ENCODE measurements around the gene FAHD2A.

Gene FAHD2A

DNA sequence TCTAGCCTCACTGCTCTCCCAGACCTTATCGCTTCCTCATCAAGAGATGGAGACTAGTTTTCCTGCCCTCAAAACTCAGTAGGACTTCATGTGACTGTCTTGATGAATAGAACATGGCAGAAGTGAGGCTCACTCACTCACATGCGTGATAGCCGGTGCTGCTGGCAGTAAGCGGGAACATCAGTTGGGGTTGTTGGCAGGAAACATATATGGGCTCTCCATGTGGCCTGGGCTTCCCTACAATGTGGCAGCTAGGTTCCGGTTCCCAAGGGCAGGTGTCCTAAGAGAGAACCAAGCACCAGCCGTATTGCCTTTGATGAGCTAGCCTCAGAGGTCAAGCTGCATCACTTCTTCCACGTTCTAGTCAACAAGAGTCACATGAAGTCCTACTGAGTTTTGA lies 15.2 kb upstream of the FAHD2A start:
- Histone ChIP-seq H3K4me3 (ENCODE audit: insufficient read depth, low read length, poor library complexity, severe bottlenecking) (no peak overlapping the region), H3K9ac (ENCODE audit: low read length) (no peak overlapping the region), H3K36me3 (ENCODE audit: low read length) (no peaks in the 10 kb centered on the region), H3K9me2 (replicated peaks; ENCODE audit: insufficient read depth, low read length) (no peaks in the 10 kb centered on the region), H3K4me2 (ENCODE audit: low read depth, low read length, poor library complexity, severe bottlenecking) (no peak overlapping the region), H3K79me2 (ENCODE audit: insufficient read depth, low read length) (no peaks in the 10 kb centered on the region), H3K27ac (ENCODE audit: low read depth, low read length) (no peak overlapping the region), H4K20me1 (ENCODE audit: low read depth, low read length) (no peaks in the 10 kb centered on the region), H3K9me3 (ENCODE audit: insufficient read depth, low read length) (no peaks in the 10 kb centered on the region), H3K27me3 (ENCODE audit: low read length) (no peaks in the 10 kb centered on the region), H2AFZ (ENCODE audit: low read depth, low read length, severe bottlenecking) (no peak overlapping the region), H3F3A (ENCODE audit: insufficient read depth) (no peaks in the 10 kb centered on the region)
- no peak for TF ChIP-seq EZH2phosphoT487 (conservative IDR thresholded peaks at IDR 0.05; ENCODE audit: low read length)
- TF ChIP-seq, protein P1, sequence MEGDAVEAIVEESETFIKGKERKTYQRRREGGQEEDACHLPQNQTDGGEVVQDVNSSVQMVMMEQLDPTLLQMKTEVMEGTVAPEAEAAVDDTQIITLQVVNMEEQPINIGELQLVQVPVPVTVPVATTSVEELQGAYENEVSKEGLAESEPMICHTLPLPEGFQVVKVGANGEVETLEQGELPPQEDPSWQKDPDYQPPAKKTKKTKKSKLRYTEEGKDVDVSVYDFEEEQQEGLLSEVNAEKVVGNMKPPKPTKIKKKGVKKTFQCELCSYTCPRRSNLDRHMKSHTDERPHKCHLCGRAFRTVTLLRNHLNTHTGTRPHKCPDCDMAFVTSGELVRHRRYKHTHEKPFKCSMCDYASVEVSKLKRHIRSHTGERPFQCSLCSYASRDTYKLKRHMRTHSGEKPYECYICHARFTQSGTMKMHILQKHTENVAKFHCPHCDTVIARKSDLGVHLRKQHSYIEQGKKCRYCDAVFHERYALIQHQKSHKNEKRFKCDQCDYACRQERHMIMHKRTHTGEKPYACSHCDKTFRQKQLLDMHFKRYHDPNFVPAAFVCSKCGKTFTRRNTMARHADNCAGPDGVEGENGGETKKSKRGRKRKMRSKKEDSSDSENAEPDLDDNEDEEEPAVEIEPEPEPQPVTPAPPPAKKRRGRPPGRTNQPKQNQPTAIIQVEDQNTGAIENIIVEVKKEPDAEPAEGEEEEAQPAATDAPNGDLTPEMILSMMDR (IDR thresholded peaks at IDR 0.05; ENCODE audit: insufficient read depth, low read length, poor library complexity, severe bottlenecking): no peak

DNA sequence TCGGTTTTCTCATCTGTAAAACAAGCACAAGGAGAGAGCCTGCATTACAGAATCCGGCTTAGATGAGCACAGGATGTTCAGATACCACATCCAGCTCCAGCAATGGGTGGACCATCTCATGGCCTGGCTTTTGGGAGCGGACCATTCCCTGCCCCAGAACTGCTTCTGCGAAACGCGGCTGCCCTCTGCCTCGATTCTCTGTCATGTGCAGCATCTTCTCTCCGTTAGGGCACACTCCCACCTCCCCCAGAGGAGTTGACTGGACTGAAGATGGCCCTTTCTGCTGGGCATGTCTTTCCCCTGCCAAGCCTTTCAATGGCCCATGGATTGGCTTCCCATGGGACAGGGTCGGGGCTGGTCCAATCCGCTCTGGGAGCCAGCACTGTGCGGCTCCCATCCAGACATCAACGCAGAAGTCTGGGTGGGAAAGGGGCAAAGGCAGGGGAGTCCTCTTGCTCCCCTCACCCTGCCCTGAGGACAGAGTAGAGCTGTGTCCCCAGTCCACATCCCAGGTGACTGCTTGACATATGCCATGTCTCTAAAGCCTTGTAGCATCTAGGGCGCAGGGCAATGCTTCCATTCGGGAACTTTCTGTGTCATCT lies 14.3 kb upstream of the FAHD2A start:
- Histone ChIP-seq H3K9me2 (replicated peaks; ENCODE audit: insufficient read depth, low read length) (no peaks in the 10 kb centered on the region), H3K9me3 (ENCODE audit: insufficient read depth, low read length) (no peaks in the 10 kb centered on the region), H3K27ac (ENCODE audit: low read depth, low read length) (no peak overlapping the region), H3K4me2 (ENCODE audit: low read depth, low read length, poor library complexity, severe bottlenecking) (no peak overlapping the region), H3F3A (ENCODE audit: insufficient read depth) (no peaks in the 10 kb centered on the region), H3K4me3 (ENCODE audit: insufficient read depth, low read length, poor library complexity, severe bottlenecking) (no peak overlapping the region), H2AFZ (ENCODE audit: low read depth, low read length, severe bottlenecking) (no peak overlapping the region), H3K27me3 (ENCODE audit: low read length) (no peaks in the 10 kb centered on the region), H3K36me3 (ENCODE audit: low read length) (no peaks in the 10 kb centered on the region), H3K9ac (ENCODE audit: low read length) (no peak overlapping the region), H4K20me1 (ENCODE audit: low read depth, low read length) (no peaks in the 10 kb centered on the region), H3K79me2 (ENCODE audit: insufficient read depth, low read length) (no peaks in the 10 kb centered on the region)
- TF ChIP-seq EZH2phosphoT487 (conservative IDR thresholded peaks at IDR 0.05; ENCODE audit: low read length): no peak
- TF ChIP-seq, protein P1 (IDR thresholded peaks at IDR 0.05; ENCODE audit: insufficient read depth, low read length, poor library complexity, severe bottlenecking): no peak

DNA sequence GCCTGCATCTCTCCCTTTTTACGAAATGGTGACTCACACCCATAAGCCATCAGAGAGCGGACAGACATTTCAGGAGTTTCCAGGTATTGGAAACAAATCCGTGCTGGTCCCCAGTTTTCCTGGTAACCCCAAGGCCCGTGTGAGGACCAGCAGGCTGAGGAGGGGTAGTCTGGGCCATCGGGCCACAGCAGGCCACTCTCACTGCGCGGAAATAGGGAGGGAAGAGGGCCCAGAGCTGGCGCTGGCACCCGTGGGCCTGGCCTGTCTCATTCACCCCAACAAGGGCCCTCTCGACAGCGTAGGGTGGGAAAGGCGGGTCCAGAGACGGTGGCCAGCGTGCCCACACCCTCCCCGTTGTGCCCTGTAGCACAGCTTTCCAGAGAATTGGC lies 13.7 kb upstream of the FAHD2A start:
- Histone ChIP-seq H3K9me3 (ENCODE audit: insufficient read depth, low read length) (no peaks in the 10 kb centered on the region), H3K79me2 (ENCODE audit: insufficient read depth, low read length) (no peaks in the 10 kb centered on the region), H3K4me2 (ENCODE audit: low read depth, low read length, poor library complexity, severe bottlenecking) (no peak overlapping the region), H3K36me3 (ENCODE audit: low read length) (no peaks in the 10 kb centered on the region), H3F3A (ENCODE audit: insufficient read depth) (no peaks in the 10 kb centered on the region), H3K27me3 (ENCODE audit: low read length) (no peaks in the 10 kb centered on the region), H4K20me1 (ENCODE audit: low read depth, low read length) (no peaks in the 10 kb centered on the region), H3K4me3 (ENCODE audit: insufficient read depth, low read length, poor library complexity, severe bottlenecking) (no peak overlapping the region), H2AFZ (ENCODE audit: low read depth, low read length, severe bottlenecking) (no peak overlapping the region), H3K27ac (ENCODE audit: low read depth, low read length) (no peak overlapping the region), H3K9ac (ENCODE audit: low read length) (no peak overlapping the region), H3K9me2 (replicated peaks; ENCODE audit: insufficient read depth, low read length) (no peaks in the 10 kb centered on the region)
- TF ChIP-seq EZH2phosphoT487 (conservative IDR thresholded peaks at IDR 0.05; ENCODE audit: low read length): no peak
- TF ChIP-seq, protein P1 (IDR thresholded peaks at IDR 0.05; ENCODE audit: insufficient read depth, low read length, poor library complexity, severe bottlenecking): no peak
